OCI-LY1 (cell line): ENCODE results near the gene HBG1.

Experiments used
- H2AFZ ChIP-seq: fragments of 200-600 bp; sonication (generic), shearing (Covaris generic); 2 replicates; pipeline ENCODE4 v1.6.0; 2014; ENCODE audit warnings: antibody characterized with exemption, mild to moderate bottlenecking, low read length
- H3F3A ChIP-seq: fragments of 200-600 bp; sonication (generic), shearing (Covaris generic); 2 replicates; pipeline ENCODE4 v1.6.0; 2014; ENCODE audit warnings: mild to moderate bottlenecking, antibody characterized with exemption, low read length, moderate library complexity; ENCODE audit not compliant: insufficient read depth
- H3K27ac ChIP-seq: fragments of 200-600 bp; sonication (generic); 2 replicates; pipeline ENCODE4 v1.5.1; 2014; ENCODE audit warnings: low read length, mixed run types, mild to moderate bottlenecking, low read depth; ENCODE audit not compliant: poor library complexity, severe bottlenecking
- H3K27me3 ChIP-seq: fragments of 200-600 bp; sonication (generic); 2 replicates; pipeline ENCODE4 v1.6.0; 2014; ENCODE audit warnings: antibody characterized with exemption, mild to moderate bottlenecking, low read length, moderate library complexity; ENCODE audit not compliant: insufficient read depth
- H3K36me3 ChIP-seq: fragments of 200-600 bp; sonication (generic); 2 replicates; pipeline ENCODE4 v1.6.1; 2014; ENCODE audit warnings: mild to moderate bottlenecking, antibody characterized with exemption, low read length, moderate library complexity, mixed read lengths; ENCODE audit not compliant: insufficient read depth
- H3K4me1 ChIP-seq: fragments of 200-600 bp; sonication (generic); 2 replicates; pipeline ENCODE4 v1.5.1; 2014; ENCODE audit warnings: mild to moderate bottlenecking, low read length, moderate library complexity; ENCODE audit not compliant: insufficient read depth, severe bottlenecking
- H3K4me2 ChIP-seq: fragments of 200-600 bp; sonication (generic), shearing (Covaris generic); 2 replicates; pipeline ENCODE4 v1.6.1; 2014; ENCODE audit warnings: low read length
- H3K4me3 ChIP-seq: fragments of 200-600 bp; sonication (generic); 2 replicates; pipeline ENCODE4 v1.5.1; 2014; ENCODE audit warnings: low read length, low read depth, mild to moderate bottlenecking, mixed read lengths; ENCODE audit not compliant: poor library complexity, severe bottlenecking
- H3K79me2 ChIP-seq: fragments of 200-600 bp; shearing (Covaris generic); 2 replicates; pipeline ENCODE4 v1.6.1; 2016; ENCODE audit warnings: mixed run types, low read length, mixed read lengths; ENCODE audit not compliant: insufficient read depth
- H3K9ac ChIP-seq: fragments of 200-600 bp; sonication (generic), shearing (Covaris generic); 2 replicates; pipeline ENCODE4 v1.6.1; 2014; ENCODE audit warnings: mild to moderate bottlenecking, low read length, mixed read lengths
- H3K9me2 ChIP-seq: fragments of 200-600 bp; sonication (generic), shearing (Covaris generic); 2 replicates; pipeline ENCODE4 v1.6.1; 2014; ENCODE audit warnings: low read depth, mild to moderate bottlenecking, low read length, mixed read lengths
- H3K9me3 ChIP-seq: fragments of 200-600 bp; shearing (Covaris generic); 2 replicates; pipeline ENCODE4 v1.6.1; 2014; ENCODE audit warnings: low read length, mixed read lengths
- H4K20me1 ChIP-seq: fragments of 200-600 bp; sonication (generic), shearing (Covaris generic); 2 replicates; pipeline ENCODE4 v1.6.0; 2016; ENCODE audit warnings: mild to moderate bottlenecking, low read length; ENCODE audit not compliant: insufficient read depth
- CTCF ChIP-seq: fragments of 200-600 bp; sonication (generic), shearing (Covaris generic); IDR thresholded peaks from 2 replicates; pipeline ENCODE4 v1.5.1; 2017; ENCODE audit warnings: mild to moderate bottlenecking, antibody characterized with exemption, low read length, moderate library complexity, mixed read lengths
- EZH2 ChIP-seq: fragments of 200-600 bp; sonication (generic), shearing (Covaris generic); IDR thresholded peaks from 2 replicates; pipeline ENCODE4 v1.8.0; 2017; ENCODE audit warnings: borderline replicate concordance, mixed run types, mild to moderate bottlenecking, antibody characterized with exemption, low read length, moderate library complexity, mixed read lengths

Gene HBG1

GRCh38 chr11:5284637-5285036 is 35.0 kb upstream of the HBG1 start:
- no peaks in the 10 kb centered on the region for H3F3A ChIP-seq
- H3K27ac ChIP-seq: no peak overlapping the region
- H3K9me2 ChIP-seq: no peaks in the 10 kb centered on the region
- no peaks in the 10 kb centered on the region for H3K9me3 ChIP-seq
- H2AFZ ChIP-seq: no peak overlapping the region
- H3K27me3 ChIP-seq: no peaks in the 10 kb centered on the region
- no peaks in the 10 kb centered on the region for H3K79me2 ChIP-seq
- TF ChIP-seq CTCF (no peak), EZH2 (no peak)
- no peak overlapping the region for H3K4me2 ChIP-seq
- no peak overlapping the region for H3K9ac ChIP-seq
- no peak overlapping the region for H3K4me3 ChIP-seq
- H3K4me1 ChIP-seq: no peaks in the 10 kb centered on the region
- no peaks in the 10 kb centered on the region for H4K20me1 ChIP-seq
- no peaks in the 10 kb centered on the region for H3K36me3 ChIP-seq

GRCh38 chr11:5283882-5284281 is 34.2 kb upstream of the HBG1 start:
- H3K4me1 ChIP-seq: no peaks in the 10 kb centered on the region
- no peak for TF ChIP-seq CTCF
- TF ChIP-seq EZH2: no peak

GRCh38 chr11:5283086-5283485 is 33.4 kb upstream of the HBG1 start:
- no peaks in the 10 kb centered on the region for H4K20me1 ChIP-seq
- no peak overlapping the region for H3K27ac ChIP-seq
- no peak overlapping the region for H2AFZ ChIP-seq
- H3K4me3 ChIP-seq: no peak overlapping the region
- TF ChIP-seq CTCF (no peak), EZH2 (no peak)
- no peaks in the 10 kb centered on the region for H3K27me3 ChIP-seq
- H3F3A ChIP-seq: no peaks in the 10 kb centered on the region
- H3K9me3 ChIP-seq: no peaks in the 10 kb centered on the region
- no peak overlapping the region for H3K4me2 ChIP-seq
- H3K4me1 ChIP-seq: no peaks in the 10 kb centered on the region
- H3K36me3 ChIP-seq: no peaks in the 10 kb centered on the region
- no peaks in the 10 kb centered on the region for H3K79me2 ChIP-seq
- no peak overlapping the region for H3K9ac ChIP-seq
- H3K9me2 ChIP-seq: no peaks in the 10 kb centered on the region

More at GRCh38 chr11:5283882-5284281, 34.2 kb upstream of the HBG1 start:
- Histone ChIP-seq H3K36me3 (no peaks in the 10 kb centered on the region), H4K20me1 (no peaks in the 10 kb centered on the region), H3K79me2 (no peaks in the 10 kb centered on the region), H2AFZ (no peak overlapping the region), H3F3A (no peaks in the 10 kb centered on the region), H3K9me2 (no peaks in the 10 kb centered on the region), H3K9ac (no peak overlapping the region), H3K4me2 (no peak overlapping the region), H3K4me3 (no peak overlapping the region), H3K27me3 (no peaks in the 10 kb centered on the region), H3K9me3 (no peaks in the 10 kb centered on the region), H3K27ac (no peak overlapping the region)
